H9 (cell line): ENCODE measurements around the gene DNAJC5. TPM values are rescaled to one million over a fixed set of nuclear protein-coding genes. Genes with fewer than 3 reads are reported as not detected.

Source experiments
- DNase-seq: peaks from one replicate; pipeline ENCODE4 v3.0.0-alpha.2; 2017
- H2AFZ ChIP-seq: one replicate; pipeline ENCODE4 v1.6.1; 2013; ENCODE audit warnings: mild to moderate bottlenecking, low read length, control low read depth, moderate library complexity
- H2AK5ac ChIP-seq: 2 replicates; pipeline ENCODE4 v1.6.1; 2013; ENCODE audit warnings: low read length, control low read depth, mixed read lengths; ENCODE audit not compliant: insufficient read length
- H2BK120ac ChIP-seq: one replicate; pipeline ENCODE4 v1.6.1; 2013; ENCODE audit warnings: low read depth, mild to moderate bottlenecking, low read length, control low read depth, inconsistent platforms; ENCODE audit not compliant: poor library complexity, severe bottlenecking
- H2BK12ac ChIP-seq: 2 replicates; pipeline ENCODE4 v1.6.1; 2013; ENCODE audit warnings: low read length, control low read depth, mixed read lengths, low read depth; ENCODE audit not compliant: insufficient read length
- H2BK15ac ChIP-seq: 2 replicates; pipeline ENCODE4 v1.6.1; 2013; ENCODE audit warnings: low read depth, low read length, control low read depth
- H2BK20ac ChIP-seq: one replicate; pipeline ENCODE4 v1.6.1; 2013; ENCODE audit warnings: low read depth, mild to moderate bottlenecking, low read length, control low read depth, inconsistent platforms; ENCODE audit not compliant: poor library complexity, severe bottlenecking
- H2BK5ac ChIP-seq: 2 replicates; pipeline ENCODE4 v1.6.1; 2013; ENCODE audit warnings: low read length, control low read depth, mixed read lengths; ENCODE audit not compliant: insufficient read length
- H3K14ac ChIP-seq: 2 replicates; pipeline ENCODE4 v1.6.1; 2013; ENCODE audit warnings: low read length, control low read depth; ENCODE audit not compliant: insufficient read depth
- H3K18ac ChIP-seq: 2 replicates; pipeline ENCODE4 v1.6.1; 2013; ENCODE audit warnings: low read depth, mild to moderate bottlenecking, mixed read lengths, low read length, control low read depth; ENCODE audit not compliant: insufficient read length
- H3K23ac ChIP-seq: 2 replicates; pipeline ENCODE4 v1.6.1; 2013; ENCODE audit warnings: low read length, control low read depth, mixed read lengths, low read depth; ENCODE audit not compliant: insufficient read length
- H3K23me2 ChIP-seq: 2 replicates; pipeline ENCODE4 v1.6.1; 2013; ENCODE audit warnings: low read depth, mild to moderate bottlenecking, mixed read lengths, low read length, control low read depth; ENCODE audit not compliant: insufficient read length, poor library complexity, severe bottlenecking
- H3K27ac ChIP-seq: 2 replicates; pipeline ENCODE4 v1.5.1; 2013; ENCODE audit warnings: low read length, control low read depth, mixed read lengths, low read depth; ENCODE audit not compliant: insufficient read length
- H3K27me3 ChIP-seq: 2 replicates; pipeline ENCODE4 v1.6.1; 2013; ENCODE audit warnings: low read length, control low read depth, inconsistent platforms; ENCODE audit not compliant: insufficient read depth
- H3K4ac ChIP-seq: 2 replicates; pipeline ENCODE4 v1.6.1; 2013; ENCODE audit warnings: low read depth, mild to moderate bottlenecking, control low read depth, inconsistent platforms, low read length, moderate library complexity
- H3K4me1 ChIP-seq: 2 replicates; pipeline ENCODE4 v1.6.1; 2013; ENCODE audit warnings: low read length, control low read depth, inconsistent platforms; ENCODE audit not compliant: insufficient read depth
- H3K4me2 ChIP-seq: 2 replicates; pipeline ENCODE4 v1.6.1; 2013; ENCODE audit warnings: low read length, control low read depth, mixed read lengths; ENCODE audit not compliant: insufficient read length, insufficient read depth
- H3K56ac ChIP-seq: 2 replicates; pipeline ENCODE4 v1.6.1; 2013; ENCODE audit warnings: low read depth, mild to moderate bottlenecking, mixed read lengths, low read length, control low read depth; ENCODE audit not compliant: insufficient read length
- H3K79me1 ChIP-seq: 2 replicates; pipeline ENCODE4 v1.6.1; 2013; ENCODE audit warnings: low read depth, mild to moderate bottlenecking, moderate library complexity, low read length, control low read depth, inconsistent platforms; ENCODE audit not compliant: insufficient read depth, poor library complexity, severe bottlenecking
- H3K79me2 ChIP-seq: 2 replicates; pipeline ENCODE4 v1.6.1; 2013; ENCODE audit warnings: low read length, control low read depth, inconsistent platforms; ENCODE audit not compliant: insufficient read depth
- H3K9ac ChIP-seq: 2 replicates; pipeline ENCODE4 v1.6.1; 2013; ENCODE audit warnings: low read length, control low read depth, mixed read lengths; ENCODE audit not compliant: insufficient read length; ENCODE audit errors: extremely low read depth
- H3K9me3 ChIP-seq: one replicate; pipeline ENCODE4 v1.6.1; 2013; ENCODE audit warnings: low read depth, low read length, inconsistent platforms; ENCODE audit not compliant: control insufficient read depth
- H3T11ph ChIP-seq: one replicate; pipeline ENCODE4 v1.6.1; 2013; ENCODE audit warnings: mild to moderate bottlenecking, low read length, control low read depth, inconsistent platforms
- H4K20me1 ChIP-seq: one replicate; pipeline ENCODE4 v1.6.1; 2013; ENCODE audit not compliant: control insufficient read depth, insufficient read length, insufficient read depth
- H4K5ac ChIP-seq: 2 replicates; pipeline ENCODE4 v1.6.1; 2013; ENCODE audit warnings: low read depth, mild to moderate bottlenecking, mixed read lengths, low read length, control low read depth; ENCODE audit not compliant: insufficient read length
- H4K8ac ChIP-seq: replicated peaks from 2 replicates; pipeline ENCODE4 v1.6.1; 2013; ENCODE audit warnings: low read length, control low read depth, mixed read lengths, low read depth; ENCODE audit not compliant: insufficient read length
- H4K91ac ChIP-seq: 2 replicates; pipeline ENCODE4 v1.6.1; 2013; ENCODE audit warnings: low read depth, mild to moderate bottlenecking, moderate library complexity, mixed read lengths, low read length, control low read depth; ENCODE audit not compliant: insufficient read length
- H3K27ac Mint-ChIP-seq, 3 experiments: 2 replicates in 2 of 3; 3 replicates in 1 of 3; pipeline ENCODE4 v1.8.0; 2020 to 2021; ENCODE audit warnings: mixed read lengths in 3 of 3, mild to moderate bottlenecking in 1 of 3, moderate library complexity in 1 of 3
- H3K27me3 Mint-ChIP-seq: 2 replicates; pipeline ENCODE4 v1.8.0; 2021; ENCODE audit warnings: low read depth, mild to moderate bottlenecking, moderate library complexity, mixed read lengths
- H3K36me3 Mint-ChIP-seq, 3 experiments: 2 replicates in 2 of 3; 3 replicates in 1 of 3; pipeline ENCODE4 v1.8.0; 2020 to 2021; ENCODE audit warnings: low read depth in 3 of 3, mixed read lengths in 3 of 3; ENCODE audit not compliant: insufficient read depth in 1 of 3
- H3K4me1 Mint-ChIP-seq, 2 experiments: 2 replicates each; pipeline ENCODE4 v1.8.0; 2020; ENCODE audit warnings: mixed read lengths in 2 of 2
- H3K4me3 Mint-ChIP-seq, 2 experiments: 2 replicates in 1 of 2; 3 replicates in 1 of 2; pipeline ENCODE4 v1.8.0; 2020 to 2021; ENCODE audit warnings: mild to moderate bottlenecking in 2 of 2, mixed read lengths in 2 of 2, moderate library complexity in 1 of 2
- H3K9me3 Mint-ChIP-seq, 2 experiments: 2 replicates in 1 of 2; 3 replicates in 1 of 2; pipeline ENCODE4 v1.8.0; 2020; ENCODE audit warnings: mild to moderate bottlenecking in 2 of 2, mixed read lengths in 2 of 2, moderate library complexity in 1 of 2
- WGBS: extraction: QIAGEN DNeasy Blood & Tissue Kit; methylation state at CpG from one replicate; pipeline ENCODE4 v1.1.7; 2013; ENCODE audit warnings: missing lambda C conversion rate, low lambda C conversion rate, mixed read lengths; ENCODE audit not compliant: insufficient read length; ENCODE audit errors: extremely low coverage; 5-methylcytosine and 5-hydroxymethylcytosine counted together
- total RNA-seq: library from RNA; stranded (reverse); gene quantifications from 2 replicates; pipeline ENCODE4 v1.2.1, GENCODE V29; 2021
- TF ChIP-seq, protein P1 (sequence below): fragments of 200-600 bp; sonication (generic); conservative IDR thresholded peaks from 3 replicates; pipeline ENCODE4 v1.8.0; 2021; ENCODE audit warnings: antibody characterized with exemption, mild to moderate bottlenecking

Gene DNAJC5
- total RNA-seq, 1 experiment from 2014 or later = 43.0 TPM

DNA sequence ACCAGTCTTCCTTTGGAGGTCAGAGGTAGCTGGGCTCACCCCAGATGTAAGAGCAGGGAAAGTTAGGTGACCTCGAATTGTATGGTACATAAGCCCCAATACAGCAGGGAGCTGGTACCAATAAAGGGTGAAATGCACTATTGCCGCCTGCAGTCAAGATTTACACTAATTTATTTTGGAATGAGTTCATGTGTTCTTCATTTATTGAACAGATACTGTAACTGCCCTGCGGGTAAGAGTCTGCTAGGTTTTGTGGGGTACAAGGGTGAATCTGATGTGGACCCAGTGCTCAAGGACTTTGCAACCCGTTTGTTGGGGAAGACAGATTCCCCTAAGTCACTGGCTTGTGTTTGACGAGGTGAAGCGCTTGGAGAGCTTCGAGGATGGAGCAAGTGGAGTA is 2.5 kb upstream of the DNAJC5 start:
- Histone ChIP-seq H3K79me2 (peaks cover 4% of the 10 kb centered on the region; the same call in 1 of the 2 replicates), H3K9me3 (no peaks in the 10 kb centered on the region), H3K4me1 (0 out of 2 replicates have a peak, but pooled peaks cover 2% of the 10 kb centered on the region), H2BK20ac (no peak overlapping the region), H2BK15ac (no peak overlapping the region), H4K5ac (no peak overlapping the region), H3K14ac (no peak overlapping the region), H3K27me3 (no peaks in the 10 kb centered on the region), H3K79me1 (no peaks in the 10 kb centered on the region), H3K27ac (no peak overlapping the region), H3K23me2 (peaks cover 6% of the 10 kb centered on the region), H2BK5ac (no peak overlapping the region), H3K4me2 (no peak overlapping the region), H3K4ac (no peak overlapping the region), H4K20me1 (no peaks in the 10 kb centered on the region), H2AK5ac (no peak overlapping the region), H3K9ac (no peak overlapping the region), H2BK120ac (no peak overlapping the region), H4K91ac (no peak overlapping the region), H3T11ph (no peak overlapping the region), H2AFZ (no peak overlapping the region), H2BK12ac (no peak overlapping the region), H4K8ac (no peak overlapping the region), H3K23ac (no peak overlapping the region), H3K18ac (no peak overlapping the region), H3K56ac (no peak overlapping the region)
- TF ChIP-seq, protein P1, sequence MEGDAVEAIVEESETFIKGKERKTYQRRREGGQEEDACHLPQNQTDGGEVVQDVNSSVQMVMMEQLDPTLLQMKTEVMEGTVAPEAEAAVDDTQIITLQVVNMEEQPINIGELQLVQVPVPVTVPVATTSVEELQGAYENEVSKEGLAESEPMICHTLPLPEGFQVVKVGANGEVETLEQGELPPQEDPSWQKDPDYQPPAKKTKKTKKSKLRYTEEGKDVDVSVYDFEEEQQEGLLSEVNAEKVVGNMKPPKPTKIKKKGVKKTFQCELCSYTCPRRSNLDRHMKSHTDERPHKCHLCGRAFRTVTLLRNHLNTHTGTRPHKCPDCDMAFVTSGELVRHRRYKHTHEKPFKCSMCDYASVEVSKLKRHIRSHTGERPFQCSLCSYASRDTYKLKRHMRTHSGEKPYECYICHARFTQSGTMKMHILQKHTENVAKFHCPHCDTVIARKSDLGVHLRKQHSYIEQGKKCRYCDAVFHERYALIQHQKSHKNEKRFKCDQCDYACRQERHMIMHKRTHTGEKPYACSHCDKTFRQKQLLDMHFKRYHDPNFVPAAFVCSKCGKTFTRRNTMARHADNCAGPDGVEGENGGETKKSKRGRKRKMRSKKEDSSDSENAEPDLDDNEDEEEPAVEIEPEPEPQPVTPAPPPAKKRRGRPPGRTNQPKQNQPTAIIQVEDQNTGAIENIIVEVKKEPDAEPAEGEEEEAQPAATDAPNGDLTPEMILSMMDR = no peak
- H3K4me1 Mint-ChIP-seq = peaks cover 16 to 17% of the 10 kb centered on the region in 2 experiments
- peaks cover 1 to 36% (median 32%) of the 10 kb centered on the region in 3 experiments; a peak in 5 of 7 replicates for H3K36me3 Mint-ChIP-seq
- peak overlapping the region in 1 of 3 experiments; percentile 33; a peak in 1 of 7 replicates for H3K27ac Mint-ChIP-seq
- no peak overlapping the region; a peak in 2 of 5 replicates for H3K4me3 Mint-ChIP-seq
- no peaks in the 10 kb centered on the region for H3K27me3 Mint-ChIP-seq
- DNase-seq = no peak
- no peaks in the 10 kb centered on the region for H3K9me3 Mint-ChIP-seq
- no CpG with 5 or more reads among the region's 7 CpGs for WGBS
